Measurements from ENCODE around the gene AOAH.
"Not testable (repeated sequence)": the region's sequence is repeated elsewhere in the genome, so short reads cannot be mapped to it uniquely, and the experiment has no call there.

AOAH gene

GRCh38 chr7:36712015-36712414 lies 12.3 kb downstream of the AOAH start:
- Histone ChIP-seq H3K27me3 (ENCODE audit: control insufficient read depth in 1 of 2, insufficient read depth in 2 of 2, low read length in 2 of 2) (no peaks in the 10 kb centered on the region), H3K4me1 (ENCODE audit: insufficient read depth, low read length) (no peaks in the 10 kb centered on the region), H3K9ac (ENCODE audit: low read length) (no peak overlapping the region), H3K27ac (ENCODE audit: low read depth, low read length) (no peak overlapping the region), H3K4me3 (ENCODE audit: low read depth in 1 of 2, low read length in 2 of 2) (no peak overlapping the region), H3K36me3 (ENCODE audit: insufficient read depth, low read length) (no peaks in the 10 kb centered on the region), H3K9me3 (ENCODE audit: low read length) (no peaks in the 10 kb centered on the region)

GRCh38 chr7:36711256-36711655 lies 13.0 kb downstream of the AOAH start:
- H3K36me3 ChIP-seq (ENCODE audit: insufficient read depth, low read length): no peaks in the 10 kb centered on the region
- no peaks in the 10 kb centered on the region for H3K27me3 ChIP-seq (ENCODE audit: control insufficient read depth in 1 of 2, insufficient read depth in 2 of 2, low read length in 2 of 2)

GRCh38 chr7:36710186-36710791 lies 14.0 kb downstream of the AOAH start:
- H3K4me1 ChIP-seq (ENCODE audit: insufficient read depth, low read length): no peaks in the 10 kb centered on the region
- no peak overlapping the region for H3K9ac ChIP-seq (ENCODE audit: low read length)
- no peaks in the 10 kb centered on the region for H3K27me3 ChIP-seq (ENCODE audit: control insufficient read depth in 1 of 2, insufficient read depth in 2 of 2, low read length in 2 of 2)
- no peaks in the 10 kb centered on the region for H3K9me3 ChIP-seq (ENCODE audit: low read length)
- H3K36me3 ChIP-seq (ENCODE audit: insufficient read depth, low read length): no peaks in the 10 kb centered on the region
- no peak overlapping the region for H3K27ac ChIP-seq (ENCODE audit: low read depth, low read length)
- H3K4me3 ChIP-seq (ENCODE audit: low read depth in 1 of 2, low read length in 2 of 2): no peak overlapping the region

More at GRCh38 chr7:36711256-36711655, 13.0 kb downstream of the AOAH start:
- Histone ChIP-seq H3K4me3 (ENCODE audit: low read depth in 1 of 2, low read length in 2 of 2) (no peak overlapping the region), H3K9ac (ENCODE audit: low read length) (no peak overlapping the region), H3K4me1 (ENCODE audit: insufficient read depth, low read length) (no peaks in the 10 kb centered on the region), H3K27ac (ENCODE audit: low read depth, low read length) (no peak overlapping the region), H3K9me3 (ENCODE audit: low read length) (no peaks in the 10 kb centered on the region)

GRCh38 chr7:36708767-36709166 lies 15.5 kb downstream of the AOAH start:
- no peak overlapping the region for H3K4me3 ChIP-seq (ENCODE audit: low read depth in 1 of 2, low read length in 2 of 2)
- no peaks in the 10 kb centered on the region for H3K4me1 ChIP-seq (ENCODE audit: insufficient read depth, low read length)
- no peaks in the 10 kb centered on the region for H3K36me3 ChIP-seq (ENCODE audit: insufficient read depth, low read length)
- no peak overlapping the region for H3K9ac ChIP-seq (ENCODE audit: low read length)
- H3K27ac ChIP-seq (ENCODE audit: low read depth, low read length): no peak overlapping the region
- no peaks in the 10 kb centered on the region for H3K9me3 ChIP-seq (ENCODE audit: low read length)
- no peaks in the 10 kb centered on the region for H3K27me3 ChIP-seq (ENCODE audit: control insufficient read depth in 1 of 2, insufficient read depth in 2 of 2, low read length in 2 of 2)

- Histone ChIP-seq H3K27ac (ENCODE audit: low read depth, low read length) (no peak overlapping the region), H3K9ac (ENCODE audit: low read length) (no peak overlapping the region), H3K9me3 (ENCODE audit: low read length) (no peaks in the 10 kb centered on the region), H3K36me3 (ENCODE audit: insufficient read depth, low read length) (no peaks in the 10 kb centered on the region), H3K4me3 (ENCODE audit: low read depth in 1 of 2, low read length in 2 of 2) (no peak overlapping the region), H3K27me3 (ENCODE audit: control insufficient read depth in 1 of 2, insufficient read depth in 2 of 2, low read length in 2 of 2) (no peaks in the 10 kb centered on the region), H3K4me1 (ENCODE audit: insufficient read depth, low read length) (no peaks in the 10 kb centered on the region)
Measured at GRCh38 chr7:36707898-36708297, 16.4 kb downstream of the AOAH start.

GRCh38 chr7:36707465-36707864 lies 16.8 kb downstream of the AOAH start:
- Histone ChIP-seq H3K9ac (ENCODE audit: low read length) (no peak overlapping the region), H3K4me1 (ENCODE audit: insufficient read depth, low read length) (no peaks in the 10 kb centered on the region), H3K27ac (ENCODE audit: low read depth, low read length) (no peak overlapping the region), H3K4me3 (ENCODE audit: low read depth in 1 of 2, low read length in 2 of 2) (no peak overlapping the region), H3K9me3 (ENCODE audit: low read length) (no peaks in the 10 kb centered on the region), H3K27me3 (ENCODE audit: control insufficient read depth in 1 of 2, insufficient read depth in 2 of 2, low read length in 2 of 2) (no peaks in the 10 kb centered on the region), H3K36me3 (ENCODE audit: insufficient read depth, low read length) (no peaks in the 10 kb centered on the region)

GRCh38 chr7:36703860-36704259 lies 20.4 kb downstream of the AOAH start:
- not testable (repeated sequence) for H3K27ac ChIP-seq (ENCODE audit: low read depth, low read length); H3K9ac ChIP-seq (ENCODE audit: low read length); H3K36me3 ChIP-seq (ENCODE audit: insufficient read depth, low read length); H3K4me3 ChIP-seq (ENCODE audit: low read depth in 1 of 2, low read length in 2 of 2); H3K27me3 ChIP-seq (ENCODE audit: control insufficient read depth in 1 of 2, insufficient read depth in 2 of 2, low read length in 2 of 2); H3K9me3 ChIP-seq (ENCODE audit: low read length); H3K4me1 ChIP-seq (ENCODE audit: insufficient read depth, low read length)

GRCh38 chr7:36692456-36692855 lies 31.8 kb downstream of the AOAH start:
- Histone ChIP-seq H3K4me1 (ENCODE audit: insufficient read depth, low read length) (no peaks in the 10 kb centered on the region), H3K9me3 (ENCODE audit: low read length) (no peaks in the 10 kb centered on the region)

GRCh38 chr7:36691983-36692382 lies 32.3 kb downstream of the AOAH start:
- no peaks in the 10 kb centered on the region for H3K4me1 ChIP-seq (ENCODE audit: insufficient read depth, low read length)
- H3K9ac ChIP-seq (ENCODE audit: low read length): no peak overlapping the region
- no peaks in the 10 kb centered on the region for H3K27me3 ChIP-seq (ENCODE audit: control insufficient read depth in 1 of 2, insufficient read depth in 2 of 2, low read length in 2 of 2)
- no peak overlapping the region for H3K27ac ChIP-seq (ENCODE audit: low read depth, low read length)
- H3K4me3 ChIP-seq (ENCODE audit: low read depth in 1 of 2, low read length in 2 of 2): no peak overlapping the region
- no peaks in the 10 kb centered on the region for H3K36me3 ChIP-seq (ENCODE audit: insufficient read depth, low read length)
- H3K9me3 ChIP-seq (ENCODE audit: low read length): no peaks in the 10 kb centered on the region

More at GRCh38 chr7:36692456-36692855, 31.8 kb downstream of the AOAH start:
- Histone ChIP-seq H3K36me3 (ENCODE audit: insufficient read depth, low read length) (no peaks in the 10 kb centered on the region), H3K4me3 (ENCODE audit: low read depth in 1 of 2, low read length in 2 of 2) (no peak overlapping the region), H3K27ac (ENCODE audit: low read depth, low read length) (no peak overlapping the region), H3K9ac (ENCODE audit: low read length) (no peak overlapping the region), H3K27me3 (ENCODE audit: control insufficient read depth in 1 of 2, insufficient read depth in 2 of 2, low read length in 2 of 2) (no peaks in the 10 kb centered on the region)

GRCh38 chr7:36690514-36691187 lies 33.6 kb downstream of the AOAH start:
- no peak overlapping the region for H3K9ac ChIP-seq (ENCODE audit: low read length)
- H3K4me1 ChIP-seq (ENCODE audit: insufficient read depth, low read length): no peaks in the 10 kb centered on the region
- no peak overlapping the region for H3K27ac ChIP-seq (ENCODE audit: low read depth, low read length)
- H3K27me3 ChIP-seq (ENCODE audit: control insufficient read depth in 1 of 2, insufficient read depth in 2 of 2, low read length in 2 of 2): no peaks in the 10 kb centered on the region
- H3K36me3 ChIP-seq (ENCODE audit: insufficient read depth, low read length): no peaks in the 10 kb centered on the region
- no peaks in the 10 kb centered on the region for H3K9me3 ChIP-seq (ENCODE audit: low read length)
- no peak overlapping the region for H3K4me3 ChIP-seq (ENCODE audit: low read depth in 1 of 2, low read length in 2 of 2)

GRCh38 chr7:36690041-36690440 lies 34.3 kb downstream of the AOAH start:
- H3K27me3 ChIP-seq (ENCODE audit: control insufficient read depth in 1 of 2, insufficient read depth in 2 of 2, low read length in 2 of 2): no peaks in the 10 kb centered on the region
- no peak overlapping the region for H3K4me3 ChIP-seq (ENCODE audit: low read depth in 1 of 2, low read length in 2 of 2)
- no peak overlapping the region for H3K9ac ChIP-seq (ENCODE audit: low read length)
- H3K4me1 ChIP-seq (ENCODE audit: insufficient read depth, low read length): no peaks in the 10 kb centered on the region
- no peak overlapping the region for H3K27ac ChIP-seq (ENCODE audit: low read depth, low read length)
- no peaks in the 10 kb centered on the region for H3K36me3 ChIP-seq (ENCODE audit: insufficient read depth, low read length)
- H3K9me3 ChIP-seq (ENCODE audit: low read length): no peaks in the 10 kb centered on the region

- Histone ChIP-seq H3K27me3 (ENCODE audit: control insufficient read depth in 1 of 2, insufficient read depth in 2 of 2, low read length in 2 of 2) (no peaks in the 10 kb centered on the region), H3K4me1 (ENCODE audit: insufficient read depth, low read length) (no peaks in the 10 kb centered on the region), H3K4me3 (ENCODE audit: low read depth in 1 of 2, low read length in 2 of 2) (no peak overlapping the region), H3K9ac (ENCODE audit: low read length) (no peak overlapping the region), H3K9me3 (ENCODE audit: low read length) (no peaks in the 10 kb centered on the region), H3K27ac (ENCODE audit: low read depth, low read length) (no peak overlapping the region), H3K36me3 (ENCODE audit: insufficient read depth, low read length) (no peaks in the 10 kb centered on the region)
Measured at GRCh38 chr7:36686499-36686898, 37.8 kb downstream of the AOAH start.
